Measurements from ENCODE around the gene CCL20. TPM values are rescaled to one million over a fixed set of nuclear protein-coding genes. Genes with fewer than 3 reads are reported as not detected.

Gene CCL20
- total RNA-seq, 4 donors from 2014 or later = 2.0 to 4.2 TPM; not detected in 2

DNA sequence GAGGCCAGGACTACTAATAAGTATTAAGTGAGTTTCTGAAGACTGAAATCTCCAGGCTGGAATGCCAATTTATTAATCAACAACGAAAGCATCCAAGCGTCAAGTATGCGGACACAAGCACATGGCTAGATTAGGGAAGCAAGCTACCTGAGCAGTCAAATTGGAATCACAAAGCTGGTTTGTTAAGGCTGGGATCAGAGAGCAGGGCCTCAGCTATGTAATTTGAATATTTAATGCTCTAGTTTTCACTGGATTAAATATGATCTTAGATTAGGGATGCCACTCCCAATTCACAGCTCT is 5.7 kb downstream of the CCL20 start:
- no peak for DNase-seq (ENCODE audit: low spot score in 2 of 2)
- Histone ChIP-seq H3K4me3 (no peak overlapping the region), H3K36me3 (no peaks in the 10 kb centered on the region), H3K27me3 (no peaks in the 10 kb centered on the region), H3K27ac (no peak overlapping the region), H3K4me1 (peaks cover 21% of the 10 kb centered on the region), H3K9me3 (no peaks in the 10 kb centered on the region)
- TF ChIP-seq, protein P1, sequence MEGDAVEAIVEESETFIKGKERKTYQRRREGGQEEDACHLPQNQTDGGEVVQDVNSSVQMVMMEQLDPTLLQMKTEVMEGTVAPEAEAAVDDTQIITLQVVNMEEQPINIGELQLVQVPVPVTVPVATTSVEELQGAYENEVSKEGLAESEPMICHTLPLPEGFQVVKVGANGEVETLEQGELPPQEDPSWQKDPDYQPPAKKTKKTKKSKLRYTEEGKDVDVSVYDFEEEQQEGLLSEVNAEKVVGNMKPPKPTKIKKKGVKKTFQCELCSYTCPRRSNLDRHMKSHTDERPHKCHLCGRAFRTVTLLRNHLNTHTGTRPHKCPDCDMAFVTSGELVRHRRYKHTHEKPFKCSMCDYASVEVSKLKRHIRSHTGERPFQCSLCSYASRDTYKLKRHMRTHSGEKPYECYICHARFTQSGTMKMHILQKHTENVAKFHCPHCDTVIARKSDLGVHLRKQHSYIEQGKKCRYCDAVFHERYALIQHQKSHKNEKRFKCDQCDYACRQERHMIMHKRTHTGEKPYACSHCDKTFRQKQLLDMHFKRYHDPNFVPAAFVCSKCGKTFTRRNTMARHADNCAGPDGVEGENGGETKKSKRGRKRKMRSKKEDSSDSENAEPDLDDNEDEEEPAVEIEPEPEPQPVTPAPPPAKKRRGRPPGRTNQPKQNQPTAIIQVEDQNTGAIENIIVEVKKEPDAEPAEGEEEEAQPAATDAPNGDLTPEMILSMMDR (IDR thresholded peaks at IDR 0.05) = no peak
- TF ChIP-seq EP300 (IDR thresholded peaks at IDR 0.05) = no peak
- no peak for TF ChIP-seq POLR2A (IDR thresholded peaks at IDR 0.05)
- no peak for TF ChIP-seq POLR2AphosphoS5 (IDR thresholded peaks at IDR 0.05)
- 98% methylated on average over 3 of the region's 3 CpGs for WGBS

DNA sequence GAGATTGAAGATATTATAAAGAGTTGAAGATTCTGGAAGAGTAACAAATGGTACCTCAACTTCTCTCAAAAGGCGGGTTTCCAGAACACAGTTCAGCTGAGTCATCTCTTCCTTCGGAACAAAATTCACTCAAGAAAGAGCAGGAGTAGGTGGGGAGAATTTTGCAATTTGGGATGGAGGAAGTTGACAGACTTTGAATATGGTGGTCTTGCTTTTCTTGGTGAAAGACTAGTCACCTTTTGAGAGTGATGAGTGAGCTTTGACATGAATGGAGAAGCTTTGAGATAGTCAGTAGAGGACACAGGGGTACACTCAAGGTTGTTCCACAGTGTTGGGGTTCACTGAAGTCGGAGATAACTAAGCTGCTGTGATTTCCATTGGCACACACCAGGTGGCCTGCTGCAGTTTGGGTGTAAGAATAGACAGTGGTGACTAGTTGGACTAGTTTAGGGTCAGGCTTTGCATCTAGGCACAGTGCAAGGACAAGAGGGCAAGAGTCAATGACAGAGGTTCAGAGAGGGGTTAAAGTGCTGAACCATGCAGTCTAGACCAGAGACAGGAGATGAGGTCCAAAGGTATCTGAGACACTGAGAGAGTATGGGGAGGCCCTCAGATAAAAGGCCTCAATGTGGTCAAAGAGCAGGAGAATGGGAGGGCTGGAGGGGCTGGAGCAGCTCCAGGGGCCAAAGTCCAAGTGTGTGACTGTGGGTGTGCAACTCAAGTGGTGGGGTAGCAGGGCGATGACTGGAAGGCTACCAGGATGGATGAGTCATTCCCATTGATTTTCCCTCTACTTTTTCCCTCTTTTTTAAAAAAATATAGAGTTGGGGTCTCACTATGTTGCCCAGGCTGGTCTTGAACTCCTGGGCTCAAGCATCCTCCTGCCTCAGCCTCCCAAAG is 7.7 kb downstream of the CCL20 start:
- Histone ChIP-seq H3K27me3 (no peaks in the 10 kb centered on the region), H3K36me3 (no peaks in the 10 kb centered on the region), H3K9me3 (no peaks in the 10 kb centered on the region), H3K4me3 (no peak overlapping the region), H3K27ac (no peak overlapping the region), H3K4me1 (peaks cover 26% of the 10 kb centered on the region)
- 84% methylated on average over 4 of the region's 4 CpGs for WGBS
- no peak for TF ChIP-seq POLR2A (IDR thresholded peaks at IDR 0.05)
- TF ChIP-seq, protein P1 (IDR thresholded peaks at IDR 0.05) = no peak
- TF ChIP-seq POLR2AphosphoS5 (IDR thresholded peaks at IDR 0.05) = no peak
- TF ChIP-seq EP300 (IDR thresholded peaks at IDR 0.05) = no peak
- no peak for DNase-seq (ENCODE audit: low spot score in 2 of 2)

DNA sequence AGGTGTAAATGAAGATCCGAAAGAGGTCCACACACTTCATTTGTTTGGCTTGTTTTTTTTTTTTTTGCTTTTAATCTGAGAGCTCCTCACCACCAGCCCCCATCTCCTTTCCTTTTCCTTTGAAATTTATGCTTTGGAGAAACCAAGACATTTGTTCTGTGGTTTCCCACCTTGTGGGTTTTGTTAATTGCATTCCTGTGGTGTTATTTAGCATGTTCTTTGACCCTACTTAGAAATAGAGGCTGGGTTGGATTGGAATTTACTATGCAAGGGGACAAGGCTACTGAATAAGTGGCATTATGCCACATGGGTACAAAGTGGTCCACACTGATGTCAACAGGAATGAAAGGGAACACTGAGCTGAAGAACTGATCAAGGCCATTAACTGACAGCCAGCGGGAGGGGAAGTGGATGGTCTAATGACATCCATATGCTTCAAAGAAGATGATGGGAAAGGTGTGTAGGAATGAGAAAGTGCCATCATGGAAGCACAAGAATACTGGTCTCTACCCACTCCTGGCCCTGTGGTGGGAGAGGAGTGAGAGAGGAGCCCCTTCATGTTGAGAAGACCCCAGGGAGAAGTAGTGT is 8.9 kb downstream of the CCL20 start:
- no peaks in the 10 kb centered on the region for H3K9me3 ChIP-seq
- no peaks in the 10 kb centered on the region for H3K27me3 ChIP-seq
- DNase-seq (ENCODE audit: low spot score in 2 of 2) = no peak
- 80% methylated on average over 2 of the region's 2 CpGs for WGBS
- no peak overlapping the region for H3K27ac ChIP-seq
- TF ChIP-seq, protein P1 (IDR thresholded peaks at IDR 0.05) = no peak
- no peak for TF ChIP-seq POLR2AphosphoS5 (IDR thresholded peaks at IDR 0.05)
- peaks cover 30% of the 10 kb centered on the region for H3K4me1 ChIP-seq
- H3K4me3 ChIP-seq = no peak overlapping the region
- no peaks in the 10 kb centered on the region for H3K36me3 ChIP-seq

DNA sequence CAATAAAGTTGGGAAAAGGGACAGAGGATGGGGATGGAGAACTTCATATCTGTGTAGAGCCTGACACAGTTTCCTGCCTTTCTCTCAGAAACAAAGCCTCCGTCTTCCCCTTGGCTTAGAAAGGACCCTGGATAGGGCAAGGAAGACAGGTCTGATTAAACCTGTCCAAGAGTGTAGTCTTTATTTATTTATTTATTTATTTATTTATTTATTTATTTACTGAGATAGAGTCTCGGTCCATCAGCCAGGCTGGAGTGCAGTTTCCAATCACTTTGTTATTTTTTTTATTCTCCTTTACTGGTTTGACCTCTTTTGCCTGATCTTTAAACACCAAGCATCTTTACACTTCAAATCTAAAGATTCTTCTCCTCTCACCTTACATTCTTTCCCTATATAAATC is 10.3 kb downstream of the CCL20 start:
- H3K9me3 ChIP-seq = no peaks in the 10 kb centered on the region
- H3K27me3 ChIP-seq = no peaks in the 10 kb centered on the region
- H3K36me3 ChIP-seq = no peaks in the 10 kb centered on the region
- no peak overlapping the region for H3K27ac ChIP-seq
- no peak overlapping the region for H3K4me3 ChIP-seq
- no peak for DNase-seq (ENCODE audit: low spot score in 2 of 2)
- TF ChIP-seq POLR2A (IDR thresholded peaks at IDR 0.05) (no peak), POLR2AphosphoS5 (IDR thresholded peaks at IDR 0.05) (no peak)
- 88% methylated on average over 2 of the region's 2 CpGs for WGBS
- peaks cover 18% of the 10 kb centered on the region for H3K4me1 ChIP-seq

DNA sequence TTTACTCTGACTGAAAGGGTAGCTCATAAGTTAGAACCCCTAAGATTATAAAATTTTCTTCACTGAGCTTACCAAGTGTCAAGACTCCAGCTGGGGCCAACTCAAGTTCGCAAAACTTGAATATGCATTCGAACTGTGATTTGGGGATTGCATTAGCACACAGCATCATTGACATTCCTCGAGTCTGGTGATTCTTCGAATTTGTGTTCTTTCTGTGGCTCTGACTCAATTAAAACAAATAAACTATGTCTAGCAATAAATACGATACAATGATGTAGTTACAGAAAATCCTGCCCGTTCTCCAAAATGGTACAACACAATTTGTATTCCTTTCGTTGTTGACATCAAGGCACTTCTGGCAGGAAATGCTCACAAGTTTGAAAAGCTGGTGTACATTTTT is 11.1 kb downstream of the CCL20 start:
- H3K27me3 ChIP-seq = no peaks in the 10 kb centered on the region
- peaks cover 14% of the 10 kb centered on the region for H3K4me1 ChIP-seq
- H3K27ac ChIP-seq = no peak overlapping the region
- WGBS = 81% methylated on average over 7 of the region's 7 CpGs
- no peak for TF ChIP-seq POLR2A (IDR thresholded peaks at IDR 0.05)
- TF ChIP-seq, protein P1 (IDR thresholded peaks at IDR 0.05) = no peak
- TF ChIP-seq POLR2AphosphoS5 (IDR thresholded peaks at IDR 0.05) = no peak
- no peak for TF ChIP-seq EP300 (IDR thresholded peaks at IDR 0.05)
- no peak for DNase-seq (ENCODE audit: low spot score in 2 of 2)
- H3K9me3 ChIP-seq = no peaks in the 10 kb centered on the region
- no peak overlapping the region for H3K4me3 ChIP-seq
- H3K36me3 ChIP-seq = no peaks in the 10 kb centered on the region

Measured in suprapubic skin (tissue), 4 donors.